PC-3 (cell line): ENCODE data around the gene FGF12. TPM values are rescaled to one million over a fixed set of nuclear protein-coding genes. Genes with fewer than 3 reads are reported as not detected.

ENCODE experiments used
- ATAC-seq: fragments of 200-7000 bp; cut with Tn5 transposase; 2 replicates; pipeline ENCODE4 v1.9.1; 2020; ENCODE audit warnings: mild to moderate bottlenecking, moderate library complexity
- BruUV-seq: library from RNA; stranded (reverse); fragments of 400-500 nt; replicated peaks from 2 replicates; lab custom pipeline; 2021; lab: Mats Ljungman, UMichigan
- CTCF ChIA-PET: fragments of 300-600 bp; sonication (Branson Sonifier 250); formaldehyde crosslinking; loops from one replicate; lab custom pipeline; 2022; ENCODE audit warnings: antibody characterized with exemption; lab: Charles Lee
- POLR2A ChIA-PET: fragments of 300-600 bp; sonication (Branson Sonifier 250); formaldehyde crosslinking; loops from one replicate; lab custom pipeline; 2022; ENCODE audit warnings: antibody characterized with exemption; ENCODE audit not compliant: unreplicated experiment; lab: Charles Lee
- DNase-seq: peaks from one replicate; pipeline ENCODE4 v3.0.0-alpha.2; 2015
- H2AFZ ChIP-seq: fragments of 300-600 bp; sonication (generic); 2 replicates; pipeline ENCODE4 v1.6.0; 2016; ENCODE audit warnings: antibody characterized with exemption, low read length
- H3F3A ChIP-seq: fragments of 300-600 bp; sonication (generic); one replicate; pipeline ENCODE4 v1.6.0; 2017; ENCODE audit warnings: antibody characterized with exemption, low read length, control low read depth, mild to moderate bottlenecking; ENCODE audit not compliant: unreplicated experiment
- H3K27ac ChIP-seq: fragments of 300-600 bp; sonication (generic); 2 replicates; pipeline ENCODE4 v1.5.1; 2016; ENCODE audit warnings: mild to moderate bottlenecking, low read length
- H3K27me3 ChIP-seq: fragments of 300-600 bp; sonication (generic); 2 replicates; pipeline ENCODE4 v1.6.1; 2016; ENCODE audit warnings: low read length, mixed read lengths
- H3K36me3 ChIP-seq: fragments of 300-600 bp; sonication (generic); 2 replicates; pipeline ENCODE4 v1.6.1; 2016; ENCODE audit warnings: low read depth, mixed run types, low read length, mixed read lengths
- H3K4me1 ChIP-seq: fragments of 300-600 bp; sonication (generic); 2 replicates; pipeline ENCODE4 v1.5.1; 2016; ENCODE audit warnings: low read length; ENCODE audit not compliant: insufficient read depth
- H3K4me2 ChIP-seq: fragments of 300-600 bp; sonication (generic); 2 replicates; pipeline ENCODE4 v1.6.0; 2016; ENCODE audit warnings: low read length
- H3K4me3 ChIP-seq: fragments of 300-600 bp; sonication (generic); 2 replicates; pipeline ENCODE4 v1.5.1; 2016; ENCODE audit warnings: mild to moderate bottlenecking, low read length, mixed read lengths
- H3K79me2 ChIP-seq: fragments of 300-600 bp; sonication (generic); 2 replicates; pipeline ENCODE4 v1.6.1; 2017; ENCODE audit warnings: low read length, mixed read lengths
- H3K9ac ChIP-seq: fragments of 300-600 bp; sonication (generic); 2 replicates; pipeline ENCODE4 v1.6.0; 2016; ENCODE audit warnings: mild to moderate bottlenecking, low read length
- H3K9me2 ChIP-seq: fragments of 300-600 bp; sonication (generic); replicated peaks from 2 replicates; pipeline ENCODE4 v1.6.1; 2016; ENCODE audit warnings: mixed run types, low read length, mixed read lengths
- H3K9me3 ChIP-seq: fragments of 300-600 bp; sonication (generic); 2 replicates; pipeline ENCODE4 v1.6.1; 2016; ENCODE audit warnings: low read length, mixed read lengths
- H4K20me1 ChIP-seq: fragments of 300-600 bp; sonication (generic); 2 replicates; pipeline ENCODE4 v1.6.1; 2016; ENCODE audit warnings: low read length, mixed read lengths
- CTCF ChIP-seq: fragments of 300-600 bp; sonication (generic); conservative IDR thresholded peaks from 2 replicates; pipeline ENCODE4 v1.5.1; 2017; ENCODE audit warnings: antibody characterized with exemption, low read depth, mild to moderate bottlenecking, low read length
- EZH2 ChIP-seq: fragments of 300-600 bp; sonication (generic); IDR thresholded peaks from one replicate; pipeline ENCODE4 v1.6.1; 2017; ENCODE audit warnings: antibody characterized with exemption, mild to moderate bottlenecking, low read length; ENCODE audit not compliant: unreplicated experiment
- EZH2phosphoT487 ChIP-seq: fragments of 300-600 bp; sonication (generic); IDR thresholded peaks from 2 replicates; pipeline ENCODE4 v1.6.1; 2018; ENCODE audit warnings: mild to moderate bottlenecking, antibody characterized with exemption, low read length, borderline replicate concordance
- intact Hi-C: fragments of 100-400 bp; cut with micrococcal nuclease; formaldehyde crosslinking; loops from 2 replicates; pipeline ENCODE4 v1.9.0; 2023
- total RNA-seq: library from RNA; depleted of rRNA; stranded (reverse); fragments of >200 nt; gene quantifications from 2 replicates; pipeline ENCODE4 v1.2.3, GENCODE V29; 2014

FGF12 gene
- total RNA-seq, 1 experiment from 2014 or later = not detected

- Histone ChIP-seq H4K20me1 (no peaks in the 10 kb centered on the region), H3K9me2 (no peaks in the 10 kb centered on the region), H3K9ac (no peak overlapping the region), H3K4me2 (no peak overlapping the region), H3K4me3 (no peak overlapping the region), H3K79me2 (no peaks in the 10 kb centered on the region), H3K36me3 (no peaks in the 10 kb centered on the region), H3K9me3 (no peaks in the 10 kb centered on the region), H2AFZ (no peak overlapping the region), H3K27me3 (peaks cover 55% of the 10 kb centered on the region), H3F3A (no peaks in the 10 kb centered on the region), H3K4me1 (no peaks in the 10 kb centered on the region), H3K27ac (no peak overlapping the region)
- ChIA-PET CTCF (no interaction called here), POLR2A (no interaction called here)
- ATAC-seq (no peak), DNase-seq (no peak)
- BruUV-seq = no TSS peak
- intact Hi-C loops = no loop called here
- TF ChIP-seq EZH2 (no peak), EZH2phosphoT487 (no peak), CTCF (no peak)
These were observed 31.3 kb upstream of the FGF12 start for GRCh38 chr3:192758654-192759053.

GRCh38 chr3:192751148-192751547 lies 23.8 kb upstream of the FGF12 start:
- POLR2A ChIA-PET = no interaction called here
- no peak overlapping the region for H2AFZ ChIP-seq
- DNase-seq (no peak), ATAC-seq (no peak)
- no TSS peak for BruUV-seq
- H3K9me3 ChIP-seq = no peaks in the 10 kb centered on the region
- no peaks in the 10 kb centered on the region for H3K4me1 ChIP-seq
- no peaks in the 10 kb centered on the region for H4K20me1 ChIP-seq
- TF ChIP-seq EZH2 (no peak), EZH2phosphoT487 (no peak), CTCF (no peak)
- no peak overlapping the region for H3K27ac ChIP-seq
- H3K79me2 ChIP-seq = no peaks in the 10 kb centered on the region
- CTCF ChIA-PET = no interaction called here
- H3K9ac ChIP-seq = no peak overlapping the region
- no peaks in the 10 kb centered on the region for H3K36me3 ChIP-seq
- no peak overlapping the region for H3K4me2 ChIP-seq
- H3K4me3 ChIP-seq = no peak overlapping the region
- peaks cover 63% of the 10 kb centered on the region for H3K27me3 ChIP-seq
- no peaks in the 10 kb centered on the region for H3F3A ChIP-seq
- intact Hi-C loops = no loop called here
- no peaks in the 10 kb centered on the region for H3K9me2 ChIP-seq

GRCh38 chr3:192750201-192750600 lies 22.9 kb upstream of the FGF12 start:
- Histone ChIP-seq H3K79me2 (no peaks in the 10 kb centered on the region), H3K4me1 (no peaks in the 10 kb centered on the region), H3K9ac (no peak overlapping the region), H3K4me2 (no peak overlapping the region), H3F3A (no peaks in the 10 kb centered on the region), H3K4me3 (no peak overlapping the region), H3K9me2 (no peaks in the 10 kb centered on the region), H3K27ac (no peak overlapping the region), H3K9me3 (no peaks in the 10 kb centered on the region), H2AFZ (no peak overlapping the region), H3K27me3 (peaks cover 67% of the 10 kb centered on the region), H4K20me1 (no peaks in the 10 kb centered on the region), H3K36me3 (no peaks in the 10 kb centered on the region)
- DNase-seq = no peak
- TF ChIP-seq EZH2phosphoT487 (no peak), EZH2 (no peak)
- no TSS peak for BruUV-seq
- ChIA-PET POLR2A (no interaction called here), CTCF (no interaction called here)
- intact Hi-C loops = no loop called here
- no peak for ATAC-seq
